NCI-H2081 (cell line): Measurements from ENCODE around the gene OSBPL8.

ENCODE experiments used
- DNase-seq, 2 experiments: peaks; one replicate each; lab custom pipeline; 2025; lab: John Stamatoyannopoulos, UW

Gene OSBPL8

GRCh38 chr12:76307083-76307482 lies 252.5 kb downstream of the OSBPL8 start:
- no peak for DNase-seq

GRCh38 chr12:76303989-76304460 lies 255.5 kb downstream of the OSBPL8 start:
- DNase-seq = no peak

- DNase-seq = no peak
Observed at GRCh38 chr12:76303365-76303764, 256.2 kb downstream of the OSBPL8 start.
